NCI-H524 treated with DMSO at 0.1 percent for 48 hours (cell line): ENCODE data around the gene PRKN.

Source experiments
- DNase-seq: peaks from one replicate; lab custom pipeline; 2025; lab: John Stamatoyannopoulos, UW

Gene PRKN

GRCh38 chr6:162301128-162301527, 426.4 kb downstream of the PRKN start:
- no peak for DNase-seq

GRCh38 chr6:162294029-162294428, 433.5 kb downstream of the PRKN start:
- no peak for DNase-seq

GRCh38 chr6:162292915-162293314, 434.7 kb downstream of the PRKN start:
- DNase-seq: no peak

GRCh38 chr6:162290846-162291465, 436.6 kb downstream of the PRKN start:
- no peak for DNase-seq

GRCh38 chr6:162289972-162290371, 437.6 kb downstream of the PRKN start:
- DNase-seq: no peak

GRCh38 chr6:162273986-162274385, 453.6 kb downstream of the PRKN start:
- DNase-seq: no peak

GRCh38 chr6:162271922-162272321, 455.6 kb downstream of the PRKN start:
- no peak for DNase-seq

GRCh38 chr6:162270966-162271365, 456.6 kb downstream of the PRKN start:
- DNase-seq: no peak

- DNase-seq: no peak
These were observed 459.9 kb downstream of the PRKN start for GRCh38 chr6:162267641-162268040.

- DNase-seq: no peak
These were observed 460.4 kb downstream of the PRKN start for GRCh38 chr6:162267126-162267525.

GRCh38 chr6:162264581-162264980, 463.0 kb downstream of the PRKN start:
- no peak for DNase-seq

GRCh38 chr6:162262466-162263196, 464.9 kb downstream of the PRKN start:
- no peak for DNase-seq

- DNase-seq: no peak
These were observed 466.0 kb downstream of the PRKN start for GRCh38 chr6:162261598-162261997.

GRCh38 chr6:162260027-162260426, 467.5 kb downstream of the PRKN start:
- no peak for DNase-seq

GRCh38 chr6:162258647-162259046, 468.9 kb downstream of the PRKN start:
- DNase-seq: no peak

- no peak for DNase-seq
These were observed 471.2 kb downstream of the PRKN start for GRCh38 chr6:162256361-162256760.

GRCh38 chr6:162251257-162251656, 476.3 kb downstream of the PRKN start:
- DNase-seq: no peak

GRCh38 chr6:162249907-162250642, 477.5 kb downstream of the PRKN start:
- no peak for DNase-seq

- no peak for DNase-seq
These were observed 481.6 kb downstream of the PRKN start for GRCh38 chr6:162245830-162246420.

GRCh38 chr6:162244031-162244430, 483.5 kb downstream of the PRKN start:
- DNase-seq: no peak

GRCh38 chr6:162242915-162243314, 484.7 kb downstream of the PRKN start:
- DNase-seq: no peak

- no peak for DNase-seq
These were observed 488.2 kb downstream of the PRKN start for GRCh38 chr6:162239330-162239729.

GRCh38 chr6:162238675-162239074, 488.9 kb downstream of the PRKN start:
- no peak for DNase-seq
